GM10266 (cell line): Measurements from ENCODE around the gene AMHR2.
"Not testable (repeated sequence)": the region's sequence is repeated elsewhere in the genome, so short reads cannot be mapped to it uniquely, and the experiment has no call there.

Experiments
- DNase-seq: peaks from one replicate; pipeline ENCODE4 v3.0.0; 2012; ENCODE audit errors: extremely low spot score
- CTCF ChIP-seq: IDR thresholded peaks from 2 replicates; pipeline ENCODE4 v1.5.1; 2012; ENCODE audit warnings: mild to moderate bottlenecking, low read depth; ENCODE audit not compliant: control insufficient read depth, insufficient read depth; ENCODE audit errors: missing control alignments

Gene AMHR2

GRCh38 chr12:53418221-53418620 lies 5.4 kb upstream of the AMHR2 start:
- DNase-seq, result no peak
- TF ChIP-seq CTCF, result no peak

- DNase-seq, result no peak
- no peak for TF ChIP-seq CTCF
These were observed 3.9 kb upstream of the AMHR2 start for GRCh38 chr12:53419756-53420155.

GRCh38 chr12:53422247-53422646 lies 1.4 kb upstream of the AMHR2 start:
- not testable (repeated sequence) for DNase-seq

- TF ChIP-seq CTCF, result no peak
- DNase-seq, result no peak
These were observed 1.2 kb downstream of the AMHR2 start for GRCh38 chr12:53424626-53425514.

- no peak for TF ChIP-seq CTCF
- DNase-seq, result no peak
These were observed 2.0 kb downstream of the AMHR2 start for GRCh38 chr12:53425515-53426150.

- DNase-seq, result peak; percentile 6
- TF ChIP-seq CTCF, result no peak
These were observed 4.4 kb downstream of the AMHR2 start for GRCh38 chr12:53427905-53428594.

GRCh38 chr12:53428741-53429140 lies 5.1 kb downstream of the AMHR2 start:
- no peak for TF ChIP-seq CTCF
- DNase-seq, result no peak
